GM23338 (cell line): Measurements from ENCODE around the gene PGAM5. TPM values are rescaled to one million over a fixed set of nuclear protein-coding genes. Genes with fewer than 3 reads are reported as not detected.

Experiments
- ATAC-seq: fragments of 200-7000 bp; cut with Tn5 transposase; 3 replicates; pipeline ENCODE4 v1.9.1; 2020
- DNase-seq: peaks from one replicate; pipeline ENCODE4 v3.0.0-alpha.2; 2015; ENCODE audit warnings: low spot score
- H2AFZ ChIP-seq: fragments of 200-600 bp; sonication (generic); 2 replicates; pipeline ENCODE4 v1.8.0; 2016; ENCODE audit warnings: antibody characterized with exemption, mild to moderate bottlenecking, moderate library complexity
- H3F3A ChIP-seq: fragments of 200-600 bp; sonication (generic); replicated peaks from 2 replicates; pipeline ENCODE4 v1.8.0; 2017; ENCODE audit warnings: antibody characterized with exemption, mixed run types, low read depth
- H3K27ac ChIP-seq: fragments of 200-600 bp; sonication (generic); 2 replicates; pipeline ENCODE4 v1.6.1; 2016; ENCODE audit warnings: low read depth
- H3K27me3 ChIP-seq: fragments of 200-600 bp; sonication (generic); 2 replicates; pipeline ENCODE4 v1.8.0; 2016; ENCODE audit warnings: mild to moderate bottlenecking, mixed run types, moderate library complexity; ENCODE audit not compliant: insufficient read depth
- H3K36me3 ChIP-seq: fragments of 200-600 bp; sonication (generic); 2 replicates; pipeline ENCODE4 v1.8.0; 2016; ENCODE audit warnings: mild to moderate bottlenecking; ENCODE audit not compliant: insufficient read depth
- H3K4me1 ChIP-seq: fragments of 200-600 bp; sonication (generic); 2 replicates; pipeline ENCODE4 v1.8.0; 2016; ENCODE audit warnings: mild to moderate bottlenecking, moderate library complexity; ENCODE audit not compliant: insufficient read depth
- H3K4me2 ChIP-seq: fragments of 200-600 bp; sonication (generic); 2 replicates; pipeline ENCODE4 v1.7.1; 2017; ENCODE audit warnings: mixed run types
- H3K4me3 ChIP-seq: fragments of 200-600 bp; sonication (generic); 2 replicates; pipeline ENCODE4 v1.6.1; 2016; ENCODE audit warnings: mixed run types
- H3K79me2 ChIP-seq: fragments of 200-600 bp; sonication (generic); replicated peaks from 2 replicates; pipeline ENCODE4 v1.8.0; 2017; ENCODE audit warnings: mild to moderate bottlenecking; ENCODE audit not compliant: insufficient read depth
- H3K9me2 ChIP-seq: fragments of 200-600 bp; sonication (generic); 2 replicates; pipeline ENCODE4 v1.8.0; 2017; ENCODE audit not compliant: insufficient read depth
- H4K20me1 ChIP-seq: fragments of 200-600 bp; sonication (generic); replicated peaks from 2 replicates; pipeline ENCODE4 v1.8.0; 2017; ENCODE audit warnings: mild to moderate bottlenecking; ENCODE audit not compliant: insufficient read depth
- H3K27ac Mint-ChIP-seq: 2 replicates; pipeline ENCODE4 v1.8.0; 2020; ENCODE audit warnings: inconsistent platforms, mild to moderate bottlenecking, moderate library complexity, mixed read lengths
- H3K27me3 Mint-ChIP-seq: 3 replicates; pipeline ENCODE4 v1.8.0; 2022; ENCODE audit warnings: low read depth, mild to moderate bottlenecking, moderate library complexity, mixed read lengths, inconsistent platforms; ENCODE audit not compliant: insufficient read depth, poor library complexity
- H3K36me3 Mint-ChIP-seq: 3 replicates; pipeline ENCODE4 v1.8.0; 2021; ENCODE audit warnings: low read depth, mild to moderate bottlenecking, inconsistent platforms, moderate library complexity, mixed read lengths
- H3K4me1 Mint-ChIP-seq: 3 replicates; pipeline ENCODE4 v1.8.0; 2020; ENCODE audit warnings: mild to moderate bottlenecking, inconsistent platforms, mixed read lengths
- H3K4me3 Mint-ChIP-seq: 3 replicates; pipeline ENCODE4 v1.8.0; 2021; ENCODE audit warnings: moderate library complexity, mild to moderate bottlenecking, inconsistent platforms, mixed read lengths
- H3K9me3 Mint-ChIP-seq: 3 replicates; pipeline ENCODE4 v1.8.0; 2020; ENCODE audit warnings: moderate library complexity, mild to moderate bottlenecking, inconsistent platforms, mixed read lengths
- CREB1 ChIP-seq: fragments of 250-450 bp; sonication (Bioruptor Pico); IDR thresholded peaks from 2 replicates; pipeline ENCODE4 v1.5.0; 2020; ENCODE audit warnings: low read depth, mild to moderate bottlenecking, moderate library complexity
- EZH2 ChIP-seq: fragments of 200-600 bp; sonication (generic); IDR thresholded peaks from one replicate; pipeline ENCODE4 v1.8.0; 2017; ENCODE audit warnings: antibody characterized with exemption, mild to moderate bottlenecking, low read depth; ENCODE audit not compliant: unreplicated experiment
- EZH2phosphoT487 ChIP-seq: fragments of 200-600 bp; sonication (generic); IDR thresholded peaks from one replicate; pipeline ENCODE4 v1.8.1; 2018; ENCODE audit warnings: antibody characterized with exemption; ENCODE audit not compliant: unreplicated experiment
- JUNB ChIP-seq: IDR thresholded peaks from one replicate; pipeline ENCODE4 v1.6.1; 2016; ENCODE audit warnings: antibody characterized with exemption; ENCODE audit not compliant: unreplicated experiment
- NANOG ChIP-seq: IDR thresholded peaks from 2 replicates; pipeline ENCODE4 v1.6.1; 2016; ENCODE audit warnings: antibody characterized with exemption, borderline replicate concordance
- POLR2AphosphoS5 ChIP-seq: IDR thresholded peaks from 2 replicates; pipeline ENCODE4 v1.6.1; 2016; ENCODE audit warnings: antibody characterized with exemption, low read depth
- STAT1 ChIP-seq: IDR thresholded peaks from one replicate; pipeline ENCODE4 v1.6.1; 2016; ENCODE audit warnings: antibody characterized with exemption; ENCODE audit not compliant: unreplicated experiment
- ZNF114 ChIP-seq: fragments of 250-450 bp; sonication (Bioruptor Pico); IDR thresholded peaks from 2 replicates; pipeline ENCODE4 v1.5.0; 2020; ENCODE audit warnings: mild to moderate bottlenecking, moderate library complexity
- ZNF331 ChIP-seq: fragments of 250-450 bp; sonication (Bioruptor Pico); IDR thresholded peaks from 2 replicates; pipeline ENCODE4 v1.5.0; 2020; ENCODE audit warnings: low read depth, mild to moderate bottlenecking, moderate library complexity
- polyA plus RNA-seq: library from polyadenylated mRNA; unstranded; fragments of >200 nt; fragmentation: Nextera tagmentation; extraction: Ambion mirVana; gene quantifications from 2 replicates; pipeline ENCODE4 v1.2.1, GENCODE V29; 2016
- total RNA-seq: library from RNA; depleted of rRNA; stranded (reverse); fragments of >200 nt; shearing (Covaris generic); gene quantifications from 2 replicates; pipeline ENCODE4 v1.2.3, GENCODE V29; 2014
- TF ChIP-seq, protein P1 (sequence below): fragments of 250-450 bp; sonication (Bioruptor Pico); IDR thresholded peaks from 2 replicates; pipeline ENCODE4 v1.5.0; 2020; ENCODE audit warnings: mild to moderate bottlenecking, moderate library complexity
- TF ChIP-seq, protein P2 (sequence below): IDR thresholded peaks from 2 replicates; pipeline ENCODE4 v1.6.1; 2016; ENCODE audit warnings: antibody characterized with exemption
- TF ChIP-seq, protein P3 (sequence below): IDR thresholded peaks from one replicate; pipeline ENCODE4 v1.6.1; 2018; ENCODE audit warnings: antibody characterized with exemption; ENCODE audit not compliant: unreplicated experiment
- TF ChIP-seq, protein P4 (sequence below), 2 experiments: fragments of 200-600 bp in 1 of 2; sonication (generic) in 1 of 2; conservative IDR thresholded peaks; 2 replicates each; pipeline versions ENCODE4 v1.5.1 to v1.6.1; 2016 to 2017; ENCODE audit warnings: antibody characterized with exemption in 2 of 2, low read depth in 2 of 2, mild to moderate bottlenecking in 2 of 2, moderate library complexity in 1 of 2

The PGAM5 gene
- total and polyA plus RNA-seq, 2 experiments from 2014 or later, result 31.1 to 108 TPM

DNA sequence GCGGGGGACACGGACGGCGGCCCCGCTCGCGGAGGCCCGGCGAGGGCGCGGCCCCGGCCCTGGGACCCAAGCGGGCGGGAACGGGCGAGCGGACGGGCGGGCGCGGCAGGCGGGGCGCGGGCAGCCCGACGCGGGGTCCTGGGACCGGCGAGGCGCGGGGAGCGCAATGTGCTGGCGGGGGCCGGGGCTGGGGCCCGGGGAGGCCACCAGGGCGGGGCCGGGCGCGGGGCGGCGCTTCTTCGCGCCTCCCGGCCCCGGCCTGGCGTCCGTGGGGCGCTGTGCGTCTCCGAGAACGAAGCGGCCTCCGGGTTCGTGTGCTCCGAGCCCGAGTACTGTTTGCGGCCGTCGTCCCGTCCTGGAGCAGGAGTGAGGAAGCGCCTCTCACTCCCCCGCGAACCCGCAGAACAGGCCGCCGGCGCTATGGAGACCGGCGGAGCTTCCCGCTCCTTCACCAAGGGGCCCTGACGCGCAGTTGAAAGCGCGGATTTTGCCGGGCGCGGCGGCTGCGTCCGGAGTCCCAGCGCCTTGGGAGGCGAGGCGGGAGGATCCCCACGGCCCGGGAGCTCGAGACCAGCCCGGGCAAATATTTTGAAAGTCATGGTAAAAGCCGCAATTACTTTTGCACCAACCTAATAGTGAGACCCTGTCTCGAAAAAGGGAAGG is 51.4 kb downstream of the PGAM5 start (continued):
- TF ChIP-seq POLR2AphosphoS5, result peak; percentile 69

DNA sequence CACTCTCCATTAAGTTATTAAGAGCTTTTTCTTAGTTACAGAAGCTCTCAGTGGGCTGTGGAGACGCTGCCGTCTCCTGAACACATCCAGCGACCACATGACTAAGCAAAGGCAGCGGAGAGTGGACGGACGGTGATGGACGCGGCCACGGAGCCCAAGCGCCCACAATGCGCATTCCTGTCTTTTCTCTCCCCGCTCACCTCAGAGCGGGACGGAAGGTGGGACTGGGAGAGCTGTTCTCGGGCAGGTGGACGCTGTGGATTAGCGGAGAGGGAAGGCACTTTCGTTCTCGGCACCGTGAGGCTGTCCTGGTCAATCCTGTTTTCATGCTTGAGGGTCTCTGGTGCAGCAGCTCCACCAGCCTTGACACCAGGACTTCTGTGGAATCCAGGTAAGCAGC is 53.6 kb downstream of the PGAM5 start:
- H3K4me3 Mint-ChIP-seq, result no peak overlapping the region
- no peak overlapping the region for H3K27ac Mint-ChIP-seq
- Histone ChIP-seq H2AFZ (no peak overlapping the region), H3K27me3 (no peaks in the 10 kb centered on the region), H3K36me3 (no peaks in the 10 kb centered on the region), H3F3A (peaks cover 25% of the 10 kb centered on the region), H3K4me3 (no peak overlapping the region), H3K27ac (no peak overlapping the region), H3K79me2 (peaks cover 31% of the 10 kb centered on the region), H3K4me2 (no peak overlapping the region), H3K4me1 (peaks cover 9% of the 10 kb centered on the region; the same call in 1 of the 2 replicates), H4K20me1 (peaks cover 22% of the 10 kb centered on the region), H3K9me2 (no peaks in the 10 kb centered on the region)
- ATAC-seq (no peak), DNase-seq (no peak)
- peaks cover 13% of the 10 kb centered on the region for H3K36me3 Mint-ChIP-seq
- TF ChIP-seq ZNF331 (no peak), POLR2AphosphoS5 (no peak), NANOG (no peak), EZH2 (no peak), JUNB (no peak), STAT1 (no peak), ZNF114 (CRISPR knock-in tag) (no peak), EZH2phosphoT487 (no peak), CREB1 (CRISPR knock-in tag) (no peak)
- TF ChIP-seq, protein P1, sequence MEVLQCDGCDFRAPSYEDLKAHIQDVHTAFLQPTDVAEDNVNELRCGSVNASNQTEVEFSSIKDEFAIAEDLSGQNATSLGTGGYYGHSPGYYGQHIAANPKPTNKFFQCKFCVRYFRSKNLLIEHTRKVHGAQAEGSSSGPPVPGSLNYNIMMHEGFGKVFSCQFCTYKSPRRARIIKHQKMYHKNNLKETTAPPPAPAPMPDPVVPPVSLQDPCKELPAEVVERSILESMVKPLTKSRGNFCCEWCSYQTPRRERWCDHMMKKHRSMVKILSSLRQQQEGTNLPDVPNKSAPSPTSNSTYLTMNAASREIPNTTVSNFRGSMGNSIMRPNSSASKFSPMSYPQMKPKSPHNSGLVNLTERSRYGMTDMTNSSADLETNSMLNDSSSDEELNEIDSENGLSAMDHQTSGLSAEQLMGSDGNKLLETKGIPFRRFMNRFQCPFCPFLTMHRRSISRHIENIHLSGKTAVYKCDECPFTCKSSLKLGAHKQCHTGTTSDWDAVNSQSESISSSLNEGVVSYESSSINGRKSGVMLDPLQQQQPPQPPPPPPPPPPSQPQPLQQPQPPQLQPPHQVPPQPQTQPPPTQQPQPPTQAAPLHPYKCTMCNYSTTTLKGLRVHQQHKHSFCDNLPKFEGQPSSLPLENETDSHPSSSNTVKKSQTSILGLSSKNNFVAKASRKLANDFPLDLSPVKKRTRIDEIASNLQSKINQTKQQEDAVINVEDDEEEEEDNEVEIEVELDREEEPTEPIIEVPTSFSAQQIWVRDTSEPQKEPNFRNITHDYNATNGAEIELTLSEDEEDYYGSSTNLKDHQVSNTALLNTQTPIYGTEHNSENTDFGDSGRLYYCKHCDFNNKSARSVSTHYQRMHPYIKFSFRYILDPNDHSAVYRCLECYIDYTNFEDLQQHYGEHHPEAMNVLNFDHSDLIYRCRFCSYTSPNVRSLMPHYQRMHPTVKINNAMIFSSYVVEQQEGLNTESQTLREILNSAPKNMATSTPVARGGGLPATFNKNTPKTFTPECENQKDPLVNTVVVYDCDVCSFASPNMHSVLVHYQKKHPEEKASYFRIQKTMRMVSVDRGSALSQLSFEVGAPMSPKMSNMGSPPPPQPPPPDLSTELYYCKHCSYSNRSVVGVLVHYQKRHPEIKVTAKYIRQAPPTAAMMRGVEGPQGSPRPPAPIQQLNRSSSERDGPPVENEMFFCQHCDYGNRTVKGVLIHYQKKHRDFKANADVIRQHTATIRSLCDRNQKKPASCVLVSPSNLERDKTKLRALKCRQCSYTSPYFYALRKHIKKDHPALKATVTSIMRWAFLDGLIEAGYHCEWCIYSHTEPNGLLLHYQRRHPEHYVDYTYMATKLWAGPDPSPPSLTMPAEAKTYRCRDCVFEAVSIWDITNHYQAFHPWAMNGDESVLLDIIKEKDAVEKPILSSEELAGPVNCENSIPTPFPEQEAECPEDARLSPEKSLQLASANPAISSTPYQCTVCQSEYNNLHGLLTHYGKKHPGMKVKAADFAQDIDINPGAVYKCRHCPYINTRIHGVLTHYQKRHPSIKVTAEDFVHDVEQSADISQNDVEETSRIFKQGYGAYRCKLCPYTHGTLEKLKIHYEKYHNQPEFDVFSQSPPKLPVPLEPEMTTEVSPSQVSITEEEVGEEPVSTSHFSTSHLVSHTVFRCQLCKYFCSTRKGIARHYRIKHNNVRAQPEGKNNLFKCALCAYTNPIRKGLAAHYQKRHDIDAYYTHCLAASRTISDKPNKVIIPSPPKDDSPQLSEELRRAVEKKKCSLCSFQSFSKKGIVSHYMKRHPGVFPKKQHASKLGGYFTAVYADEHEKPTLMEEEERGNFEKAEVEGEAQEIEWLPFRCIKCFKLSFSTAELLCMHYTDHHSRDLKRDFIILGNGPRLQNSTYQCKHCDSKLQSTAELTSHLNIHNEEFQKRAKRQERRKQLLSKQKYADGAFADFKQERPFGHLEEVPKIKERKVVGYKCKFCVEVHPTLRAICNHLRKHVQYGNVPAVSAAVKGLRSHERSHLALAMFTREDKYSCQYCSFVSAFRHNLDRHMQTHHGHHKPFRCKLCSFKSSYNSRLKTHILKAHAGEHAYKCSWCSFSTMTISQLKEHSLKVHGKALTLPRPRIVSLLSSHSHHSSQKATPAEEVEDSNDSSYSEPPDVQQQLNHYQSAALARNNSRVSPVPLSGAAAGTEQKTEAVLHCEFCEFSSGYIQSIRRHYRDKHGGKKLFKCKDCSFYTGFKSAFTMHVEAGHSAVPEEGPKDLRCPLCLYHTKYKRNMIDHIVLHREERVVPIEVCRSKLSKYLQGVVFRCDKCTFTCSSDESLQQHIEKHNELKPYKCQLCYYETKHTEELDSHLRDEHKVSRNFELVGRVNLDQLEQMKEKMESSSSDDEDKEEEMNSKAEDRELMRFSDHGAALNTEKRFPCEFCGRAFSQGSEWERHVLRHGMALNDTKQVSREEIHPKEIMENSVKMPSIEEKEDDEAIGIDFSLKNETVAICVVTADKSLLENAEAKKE (CRISPR knock-in tag), result no peak
- TF ChIP-seq, protein P2, sequence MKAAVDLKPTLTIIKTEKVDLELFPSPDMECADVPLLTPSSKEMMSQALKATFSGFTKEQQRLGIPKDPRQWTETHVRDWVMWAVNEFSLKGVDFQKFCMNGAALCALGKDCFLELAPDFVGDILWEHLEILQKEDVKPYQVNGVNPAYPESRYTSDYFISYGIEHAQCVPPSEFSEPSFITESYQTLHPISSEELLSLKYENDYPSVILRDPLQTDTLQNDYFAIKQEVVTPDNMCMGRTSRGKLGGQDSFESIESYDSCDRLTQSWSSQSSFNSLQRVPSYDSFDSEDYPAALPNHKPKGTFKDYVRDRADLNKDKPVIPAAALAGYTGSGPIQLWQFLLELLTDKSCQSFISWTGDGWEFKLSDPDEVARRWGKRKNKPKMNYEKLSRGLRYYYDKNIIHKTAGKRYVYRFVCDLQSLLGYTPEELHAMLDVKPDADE, result no peak
- TF ChIP-seq, protein P3, sequence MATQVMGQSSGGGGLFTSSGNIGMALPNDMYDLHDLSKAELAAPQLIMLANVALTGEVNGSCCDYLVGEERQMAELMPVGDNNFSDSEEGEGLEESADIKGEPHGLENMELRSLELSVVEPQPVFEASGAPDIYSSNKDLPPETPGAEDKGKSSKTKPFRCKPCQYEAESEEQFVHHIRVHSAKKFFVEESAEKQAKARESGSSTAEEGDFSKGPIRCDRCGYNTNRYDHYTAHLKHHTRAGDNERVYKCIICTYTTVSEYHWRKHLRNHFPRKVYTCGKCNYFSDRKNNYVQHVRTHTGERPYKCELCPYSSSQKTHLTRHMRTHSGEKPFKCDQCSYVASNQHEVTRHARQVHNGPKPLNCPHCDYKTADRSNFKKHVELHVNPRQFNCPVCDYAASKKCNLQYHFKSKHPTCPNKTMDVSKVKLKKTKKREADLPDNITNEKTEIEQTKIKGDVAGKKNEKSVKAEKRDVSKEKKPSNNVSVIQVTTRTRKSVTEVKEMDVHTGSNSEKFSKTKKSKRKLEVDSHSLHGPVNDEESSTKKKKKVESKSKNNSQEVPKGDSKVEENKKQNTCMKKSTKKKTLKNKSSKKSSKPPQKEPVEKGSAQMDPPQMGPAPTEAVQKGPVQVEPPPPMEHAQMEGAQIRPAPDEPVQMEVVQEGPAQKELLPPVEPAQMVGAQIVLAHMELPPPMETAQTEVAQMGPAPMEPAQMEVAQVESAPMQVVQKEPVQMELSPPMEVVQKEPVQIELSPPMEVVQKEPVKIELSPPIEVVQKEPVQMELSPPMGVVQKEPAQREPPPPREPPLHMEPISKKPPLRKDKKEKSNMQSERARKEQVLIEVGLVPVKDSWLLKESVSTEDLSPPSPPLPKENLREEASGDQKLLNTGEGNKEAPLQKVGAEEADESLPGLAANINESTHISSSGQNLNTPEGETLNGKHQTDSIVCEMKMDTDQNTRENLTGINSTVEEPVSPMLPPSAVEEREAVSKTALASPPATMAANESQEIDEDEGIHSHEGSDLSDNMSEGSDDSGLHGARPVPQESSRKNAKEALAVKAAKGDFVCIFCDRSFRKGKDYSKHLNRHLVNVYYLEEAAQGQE, result no peak
- TF ChIP-seq, protein P4, sequence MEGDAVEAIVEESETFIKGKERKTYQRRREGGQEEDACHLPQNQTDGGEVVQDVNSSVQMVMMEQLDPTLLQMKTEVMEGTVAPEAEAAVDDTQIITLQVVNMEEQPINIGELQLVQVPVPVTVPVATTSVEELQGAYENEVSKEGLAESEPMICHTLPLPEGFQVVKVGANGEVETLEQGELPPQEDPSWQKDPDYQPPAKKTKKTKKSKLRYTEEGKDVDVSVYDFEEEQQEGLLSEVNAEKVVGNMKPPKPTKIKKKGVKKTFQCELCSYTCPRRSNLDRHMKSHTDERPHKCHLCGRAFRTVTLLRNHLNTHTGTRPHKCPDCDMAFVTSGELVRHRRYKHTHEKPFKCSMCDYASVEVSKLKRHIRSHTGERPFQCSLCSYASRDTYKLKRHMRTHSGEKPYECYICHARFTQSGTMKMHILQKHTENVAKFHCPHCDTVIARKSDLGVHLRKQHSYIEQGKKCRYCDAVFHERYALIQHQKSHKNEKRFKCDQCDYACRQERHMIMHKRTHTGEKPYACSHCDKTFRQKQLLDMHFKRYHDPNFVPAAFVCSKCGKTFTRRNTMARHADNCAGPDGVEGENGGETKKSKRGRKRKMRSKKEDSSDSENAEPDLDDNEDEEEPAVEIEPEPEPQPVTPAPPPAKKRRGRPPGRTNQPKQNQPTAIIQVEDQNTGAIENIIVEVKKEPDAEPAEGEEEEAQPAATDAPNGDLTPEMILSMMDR (conservative IDR thresholded peaks at IDR 0.05; ENCODE audit: low read depth in 2 of 2), result no peak
- peaks cover 16% of the 10 kb centered on the region for H3K4me1 Mint-ChIP-seq
- H3K27me3 Mint-ChIP-seq, result peaks cover 20% of the 10 kb centered on the region
- H3K9me3 Mint-ChIP-seq, result no peaks in the 10 kb centered on the region; the same call in 2 of the 3 replicates
